ENCODE data around the gene SFSWAP.

GRCh38 chr12:131826097-131826928 is 115.4 kb downstream of the SFSWAP start:
- TF ChIP-seq CTCF (IDR thresholded peaks at IDR 0.05): no peak
- no peak for TF ChIP-seq POLR2A (IDR thresholded peaks at IDR 0.05)
